Spleen (tissue), 7 donors: ENCODE results near the gene ARRDC3.
"Not testable (repeated sequence)": the region's sequence is repeated elsewhere in the genome, so short reads cannot be mapped to it uniquely, and the experiment has no call there.

Experiments used
- POLR2A ChIP-seq, 3 donors: fragments of 450-650 bp; IDR thresholded peaks; one replicate each; pipeline ENCODE4 v1.5.1; 2017; ENCODE audit warnings: antibody characterized with exemption in 3 of 3, mild to moderate bottlenecking in 1 of 3
- POLR2AphosphoS5 ChIP-seq, 3 donors: sonication (generic); formaldehyde crosslinking; IDR thresholded peaks; one replicate each; pipeline ENCODE4 v1.5.1; 2017; ENCODE audit warnings: antibody characterized with exemption in 3 of 3
- TF ChIP-seq, protein P1 (sequence below), 11 experiments: fragments of 200-600 bp in 7 of 11; fragments of 450-650 bp in 4 of 11; sonication (generic) in 4 of 11; IDR thresholded peaks in 8 of 11; conservative IDR thresholded peaks in 3 of 11; 1 replicate in 7 of 11; 2 replicates in 4 of 11; pipeline versions ENCODE4 v1.4.0 to v1.8.0; 2016 to 2021; ENCODE audit warnings: antibody characterized with exemption in 11 of 11, inconsistent platforms in 4 of 11, mild to moderate bottlenecking in 1 of 11
- donor health status: DM: no; HTN: no; CAD: no; lungs with moderate emphysema.
- donor health status: DM: no; HTN: no; CAD: no.
- donor health status: DM: no; HTN: no; CAD: no.

DNA sequence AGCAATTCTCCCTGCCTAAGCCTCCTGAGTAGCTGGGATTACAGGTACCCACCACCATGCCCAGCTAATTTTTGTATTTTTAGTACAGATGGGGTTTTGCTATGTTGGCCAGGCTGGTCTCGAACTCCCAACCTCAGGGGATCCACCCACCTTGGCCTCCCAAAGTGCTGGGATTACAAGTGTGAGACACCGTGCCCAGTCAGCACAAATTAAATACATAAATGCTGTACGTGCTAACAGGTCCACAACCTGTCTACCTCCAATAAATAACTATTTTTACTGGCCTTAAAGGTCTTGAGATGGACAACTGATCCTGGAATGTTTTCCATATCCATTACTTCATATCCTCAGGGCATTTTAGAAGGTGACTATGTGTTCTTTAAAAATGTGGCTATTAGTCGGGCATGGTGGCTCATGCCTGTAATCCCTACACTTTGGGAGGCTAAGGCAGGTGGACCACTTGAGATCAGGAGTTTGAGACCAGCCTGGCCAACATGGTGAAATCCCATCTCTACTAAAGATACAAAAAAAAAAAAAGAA is 38.4 kb downstream of the ARRDC3 start:
- TF ChIP-seq, protein P1, sequence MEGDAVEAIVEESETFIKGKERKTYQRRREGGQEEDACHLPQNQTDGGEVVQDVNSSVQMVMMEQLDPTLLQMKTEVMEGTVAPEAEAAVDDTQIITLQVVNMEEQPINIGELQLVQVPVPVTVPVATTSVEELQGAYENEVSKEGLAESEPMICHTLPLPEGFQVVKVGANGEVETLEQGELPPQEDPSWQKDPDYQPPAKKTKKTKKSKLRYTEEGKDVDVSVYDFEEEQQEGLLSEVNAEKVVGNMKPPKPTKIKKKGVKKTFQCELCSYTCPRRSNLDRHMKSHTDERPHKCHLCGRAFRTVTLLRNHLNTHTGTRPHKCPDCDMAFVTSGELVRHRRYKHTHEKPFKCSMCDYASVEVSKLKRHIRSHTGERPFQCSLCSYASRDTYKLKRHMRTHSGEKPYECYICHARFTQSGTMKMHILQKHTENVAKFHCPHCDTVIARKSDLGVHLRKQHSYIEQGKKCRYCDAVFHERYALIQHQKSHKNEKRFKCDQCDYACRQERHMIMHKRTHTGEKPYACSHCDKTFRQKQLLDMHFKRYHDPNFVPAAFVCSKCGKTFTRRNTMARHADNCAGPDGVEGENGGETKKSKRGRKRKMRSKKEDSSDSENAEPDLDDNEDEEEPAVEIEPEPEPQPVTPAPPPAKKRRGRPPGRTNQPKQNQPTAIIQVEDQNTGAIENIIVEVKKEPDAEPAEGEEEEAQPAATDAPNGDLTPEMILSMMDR (IDR thresholded peaks at IDR 0.05 in 8 of 11, conservative IDR thresholded peaks at IDR 0.05 in 3 of 11): not testable (repeated sequence)
- TF ChIP-seq POLR2A, POLR2AphosphoS5 (IDR thresholded peaks at IDR 0.05): not testable (repeated sequence)
